ENCODE results near the gene NIPAL4.

- TF ChIP-seq CTCF (IDR thresholded peaks at IDR 0.05) (no peak), SIN3A (IDR thresholded peaks at IDR 0.05; ENCODE audit: borderline replicate concordance, insufficient read depth, low read depth, low read length) (no peak)
These were observed 49.6 kb downstream of the NIPAL4 start for GRCh38 chr5:157509587-157509986.
